Neural crest cell (in vitro differentiated cells): ENCODE measurements around the gene OR10A3. TPM values are rescaled to one million over a fixed set of nuclear protein-coding genes. Genes with fewer than 3 reads are reported as not detected.

Source experiments
- DNase-seq: peaks from one replicate; pipeline ENCODE4 v3.0.0; 2021; ENCODE audit warnings: low read depth, mixed read lengths, low spot score
- H3K27ac Mint-ChIP-seq: one replicate; pipeline ENCODE4 v1.8.0; 2021; ENCODE audit warnings: mild to moderate bottlenecking, mixed read lengths; ENCODE audit not compliant: unreplicated experiment
- H3K27me3 Mint-ChIP-seq: 2 replicates; pipeline ENCODE4 v1.8.0; 2021; ENCODE audit warnings: low read depth, mild to moderate bottlenecking, mixed read lengths
- H3K36me3 Mint-ChIP-seq: 2 replicates; pipeline ENCODE4 v1.8.0; 2021; ENCODE audit warnings: low read depth, mild to moderate bottlenecking, mixed read lengths
- H3K4me1 Mint-ChIP-seq: 2 replicates; pipeline ENCODE4 v1.8.0; 2021; ENCODE audit warnings: mixed read lengths
- H3K4me3 Mint-ChIP-seq: one replicate; pipeline ENCODE4 v1.8.0; 2021; ENCODE audit warnings: mild to moderate bottlenecking, mixed read lengths
- H3K9me3 Mint-ChIP-seq: 2 replicates; pipeline ENCODE4 v1.8.0; 2021; ENCODE audit warnings: mixed read lengths
- CTCF ChIP-seq: fragments of 200-600 bp; sonication (generic); conservative IDR thresholded peaks from 2 replicates; pipeline ENCODE4 v1.5.0; 2021; ENCODE audit warnings: antibody characterized with exemption, mild to moderate bottlenecking
- total RNA-seq: library from RNA; stranded (reverse); gene quantifications from 2 replicates; pipeline ENCODE4 v1.2.1, GENCODE V29; 2021

OR10A3 gene
- total RNA-seq, 1 donor from 2014 or later = not detected

DNA sequence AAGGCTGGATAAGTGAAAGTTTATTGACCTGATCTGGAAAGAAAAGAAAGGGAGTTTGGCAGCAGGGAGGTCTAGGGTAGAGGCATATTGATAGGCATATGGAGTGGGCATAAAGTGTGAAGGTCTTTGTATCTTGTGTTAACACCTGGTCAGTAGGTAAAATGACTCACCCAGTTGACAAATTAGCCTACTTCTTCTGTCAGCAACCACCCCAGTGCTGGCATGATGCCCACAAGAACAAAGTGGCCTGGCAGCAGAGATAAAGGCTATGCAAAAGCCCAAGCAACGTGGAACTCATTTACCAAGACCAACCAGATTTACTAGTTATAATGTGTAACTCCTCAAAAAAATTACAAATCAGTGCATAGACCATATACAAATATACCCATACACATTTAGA lies 4.9 kb downstream of the OR10A3 start:
- no peak for DNase-seq
- Mint-ChIP-seq H3K4me3 (no peak overlapping the region), H3K27me3 (peaks cover 58% of the 10 kb centered on the region), H3K9me3 (peaks cover 2% of the 10 kb centered on the region), H3K4me1 (no peaks in the 10 kb centered on the region), H3K36me3 (no peaks in the 10 kb centered on the region), H3K27ac (no peak overlapping the region)
- no peak for TF ChIP-seq CTCF

GRCh38 chr11:7931168-7931567 lies 10.3 kb downstream of the OR10A3 start, which contains the start of gene OR10A6:
Gene OR10A6 (minus strand): TSS chr11:7931268. CDS start chr11:7928662, 2,606 bp downstream.
- no peak for DNase-seq
- Mint-ChIP-seq H3K36me3 (no peaks in the 10 kb centered on the region), H3K27me3 (peaks cover 37% of the 10 kb centered on the region), H3K9me3 (peaks cover 5% of the 10 kb centered on the region), H3K4me3 (no peak within 1 kb of the TSS), H3K4me1 (no peaks in the 10 kb centered on the region), H3K27ac (peak within 1 kb of the TSS; percentile 8)
- no peak for TF ChIP-seq CTCF

DNA sequence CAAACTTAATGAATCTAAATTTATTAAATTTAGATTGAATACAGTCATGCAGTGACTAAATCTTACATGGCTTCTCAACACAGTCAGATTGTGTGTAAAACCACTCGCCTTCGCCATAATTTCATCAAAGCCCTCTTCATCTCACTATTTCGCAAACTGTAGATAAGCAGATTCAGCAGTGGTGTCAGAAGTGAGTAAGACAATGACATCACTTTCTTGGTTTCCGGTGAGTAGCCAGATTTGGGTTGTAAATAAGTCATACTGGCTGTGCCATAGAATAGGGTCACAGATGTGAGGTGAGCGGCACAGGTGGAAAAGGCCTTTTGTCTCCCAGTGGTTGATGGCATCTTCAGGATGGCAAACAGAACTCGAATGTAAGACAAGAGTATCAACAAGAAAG lies 13.9 kb downstream of the OR10A3 start:
- Mint-ChIP-seq H3K27ac (no peak overlapping the region), H3K27me3 (peaks cover 23% of the 10 kb centered on the region), H3K9me3 (peaks cover 8% of the 10 kb centered on the region), H3K4me3 (no peak overlapping the region), H3K36me3 (no peaks in the 10 kb centered on the region), H3K4me1 (no peaks in the 10 kb centered on the region)
- DNase-seq = no peak
- TF ChIP-seq CTCF = no peak

DNA sequence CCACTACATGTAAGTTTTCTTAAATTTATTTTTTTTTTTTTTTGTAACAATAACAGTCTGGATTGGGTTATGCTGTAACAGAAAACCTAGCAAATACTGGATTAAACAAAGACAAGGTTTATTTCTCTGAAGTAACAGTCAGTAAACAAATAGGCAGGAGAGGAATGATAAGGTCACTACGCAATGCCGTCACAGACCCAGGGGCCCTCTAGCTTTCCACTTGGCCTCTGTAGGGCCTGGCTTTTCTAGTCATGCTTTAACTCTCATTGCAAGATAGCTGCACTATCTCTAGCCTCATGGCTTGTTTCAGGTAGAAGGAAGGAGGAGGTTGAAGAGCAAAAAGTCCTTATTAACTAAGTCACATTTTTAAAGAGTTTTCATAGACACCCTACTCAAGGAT lies 17.0 kb downstream of the OR10A3 start:
- no peak for DNase-seq
- H3K9me3 Mint-ChIP-seq = peaks cover 4% of the 10 kb centered on the region
- H3K4me1 Mint-ChIP-seq = no peaks in the 10 kb centered on the region
- no peaks in the 10 kb centered on the region for H3K36me3 Mint-ChIP-seq
- no peak for TF ChIP-seq CTCF
- peaks cover 7% of the 10 kb centered on the region for H3K27me3 Mint-ChIP-seq
- H3K27ac Mint-ChIP-seq = no peak overlapping the region
- H3K4me3 Mint-ChIP-seq = no peak overlapping the region

- Mint-ChIP-seq H3K27me3 (no peaks in the 10 kb centered on the region), H3K36me3 (no peaks in the 10 kb centered on the region), H3K9me3 (no peaks in the 10 kb centered on the region), H3K4me3 (no peak overlapping the region), H3K4me1 (no peaks in the 10 kb centered on the region), H3K27ac (no peak overlapping the region)
- no peak for TF ChIP-seq CTCF
- DNase-seq = no peak
Measured at GRCh38 chr11:7918141-7918540, 23.4 kb downstream of the OR10A3 start.

DNA sequence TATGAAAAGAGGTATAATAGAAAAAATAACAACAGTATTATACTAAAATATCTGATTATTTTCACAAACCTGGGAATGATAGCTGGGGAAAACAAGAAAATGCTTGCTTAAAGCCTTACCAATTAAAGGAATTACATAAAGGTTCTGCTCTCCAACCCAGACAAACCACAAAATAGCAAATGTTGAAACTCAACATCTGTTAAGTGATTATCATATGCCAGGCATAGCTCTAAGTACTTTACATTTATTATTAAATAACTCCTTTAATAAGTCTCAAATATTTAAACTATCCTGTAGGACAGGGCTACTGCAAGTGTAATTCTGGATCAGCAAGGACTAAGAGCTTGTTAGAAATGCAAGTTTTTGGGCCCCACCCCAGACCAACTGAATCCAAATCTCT lies 30.5 kb downstream of the OR10A3 start:
- DNase-seq = no peak
- no peaks in the 10 kb centered on the region for H3K36me3 Mint-ChIP-seq
- TF ChIP-seq CTCF = no peak
- H3K4me3 Mint-ChIP-seq = no peak overlapping the region
- H3K4me1 Mint-ChIP-seq = peaks cover 2% of the 10 kb centered on the region
- H3K9me3 Mint-ChIP-seq = no peaks in the 10 kb centered on the region
- H3K27me3 Mint-ChIP-seq = no peaks in the 10 kb centered on the region
- no peak overlapping the region for H3K27ac Mint-ChIP-seq
